Ascending aorta (tissue), 2 donors: Measurements from ENCODE around the gene OBP2A. TPM values are rescaled to one million over a fixed set of nuclear protein-coding genes. Genes with fewer than 3 reads are reported as not detected.

Experiments
- DNase-seq, 2 donors: peaks; one replicate each; pipeline ENCODE4 v3.0.0-alpha.2; 2019; ENCODE audit warnings: low spot score in 2 of 2
- H3K27ac ChIP-seq, 2 donors: fragments of 200-600 bp; sonication (generic); one replicate each; pipeline ENCODE4 v1.5.1; 2016 to 2017; ENCODE audit warnings: mild to moderate bottlenecking in 1 of 2
- H3K27me3 ChIP-seq: fragments of 200-600 bp; sonication (generic); one replicate; pipeline ENCODE4 v1.5.1; 2017
- H3K36me3 ChIP-seq, 2 donors: fragments of 200-600 bp; sonication (generic); one replicate each; pipeline ENCODE4 v1.5.1; 2016
- H3K4me1 ChIP-seq, 2 donors: fragments of 200-600 bp; sonication (generic); one replicate each; pipeline ENCODE4 v1.5.1; 2016 to 2017; ENCODE audit warnings: mild to moderate bottlenecking in 1 of 2
- H3K4me3 ChIP-seq, 2 donors: fragments of 200-600 bp; sonication (generic); one replicate each; pipeline ENCODE4 v1.5.1; 2016 to 2017; ENCODE audit warnings: mild to moderate bottlenecking in 1 of 2
- H3K9me3 ChIP-seq, 2 donors: fragments of 200-600 bp; sonication (generic); one replicate each; pipeline ENCODE4 v1.5.1; 2016
- intact Hi-C: fragments of 100-400 bp; cut with DNase I; formaldehyde crosslinking; loops from one replicate; pipeline ENCODE4 v1.15.1; 2023
- total RNA-seq: library from RNA; depleted of rRNA; stranded (reverse); fragments of >200 nt; gene quantifications from one replicate; pipeline ENCODE4 v1.1.0, GENCODE V29; 2016
- TF ChIP-seq, protein P1 (sequence below), 3 experiments: fragments of 200-600 bp in 2 of 3; fragments of 450-650 bp in 1 of 3; sonication (generic) in 2 of 3; IDR thresholded peaks; one replicate each; pipeline ENCODE4 v1.5.1; 2016 to 2019; ENCODE audit warnings: antibody characterized with exemption in 3 of 3, mild to moderate bottlenecking in 1 of 3, moderate library complexity in 1 of 3

OBP2A gene
- total RNA-seq, 1 donor from 2014 or later, result not detected

DNA sequence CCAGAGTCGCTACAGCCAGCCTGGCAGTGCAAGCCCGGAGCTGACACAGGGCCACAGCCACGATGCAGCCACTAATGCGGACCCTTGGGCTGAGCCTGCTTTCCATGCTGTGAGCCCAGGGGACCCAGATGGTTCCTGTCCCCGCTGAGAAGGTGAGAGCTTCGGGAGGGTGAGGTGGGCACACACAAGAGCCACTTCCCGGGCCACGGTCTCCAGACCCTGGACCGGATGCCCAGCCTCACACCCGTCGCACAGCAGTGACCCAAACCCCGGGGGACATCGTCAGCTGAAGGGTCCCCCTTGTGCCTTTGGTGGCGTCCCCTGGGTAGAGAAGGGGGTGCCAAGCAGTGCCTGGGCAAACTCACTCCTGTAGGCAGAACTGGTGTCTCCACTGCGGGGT, 29.0 kb downstream of the OBP2A start:
- intact Hi-C loops, result no loop called here
- Histone ChIP-seq H3K36me3 (no peaks in the 10 kb centered on the region), H3K9me3 (no peaks in the 10 kb centered on the region), H3K27me3 (no peaks in the 10 kb centered on the region), H3K4me3 (no peak overlapping the region), H3K4me1 (no peaks in the 10 kb centered on the region), H3K27ac (no peak overlapping the region)
- TF ChIP-seq, protein P1, sequence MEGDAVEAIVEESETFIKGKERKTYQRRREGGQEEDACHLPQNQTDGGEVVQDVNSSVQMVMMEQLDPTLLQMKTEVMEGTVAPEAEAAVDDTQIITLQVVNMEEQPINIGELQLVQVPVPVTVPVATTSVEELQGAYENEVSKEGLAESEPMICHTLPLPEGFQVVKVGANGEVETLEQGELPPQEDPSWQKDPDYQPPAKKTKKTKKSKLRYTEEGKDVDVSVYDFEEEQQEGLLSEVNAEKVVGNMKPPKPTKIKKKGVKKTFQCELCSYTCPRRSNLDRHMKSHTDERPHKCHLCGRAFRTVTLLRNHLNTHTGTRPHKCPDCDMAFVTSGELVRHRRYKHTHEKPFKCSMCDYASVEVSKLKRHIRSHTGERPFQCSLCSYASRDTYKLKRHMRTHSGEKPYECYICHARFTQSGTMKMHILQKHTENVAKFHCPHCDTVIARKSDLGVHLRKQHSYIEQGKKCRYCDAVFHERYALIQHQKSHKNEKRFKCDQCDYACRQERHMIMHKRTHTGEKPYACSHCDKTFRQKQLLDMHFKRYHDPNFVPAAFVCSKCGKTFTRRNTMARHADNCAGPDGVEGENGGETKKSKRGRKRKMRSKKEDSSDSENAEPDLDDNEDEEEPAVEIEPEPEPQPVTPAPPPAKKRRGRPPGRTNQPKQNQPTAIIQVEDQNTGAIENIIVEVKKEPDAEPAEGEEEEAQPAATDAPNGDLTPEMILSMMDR (IDR thresholded peaks at IDR 0.05), result no peak
- no peak for DNase-seq

DNA sequence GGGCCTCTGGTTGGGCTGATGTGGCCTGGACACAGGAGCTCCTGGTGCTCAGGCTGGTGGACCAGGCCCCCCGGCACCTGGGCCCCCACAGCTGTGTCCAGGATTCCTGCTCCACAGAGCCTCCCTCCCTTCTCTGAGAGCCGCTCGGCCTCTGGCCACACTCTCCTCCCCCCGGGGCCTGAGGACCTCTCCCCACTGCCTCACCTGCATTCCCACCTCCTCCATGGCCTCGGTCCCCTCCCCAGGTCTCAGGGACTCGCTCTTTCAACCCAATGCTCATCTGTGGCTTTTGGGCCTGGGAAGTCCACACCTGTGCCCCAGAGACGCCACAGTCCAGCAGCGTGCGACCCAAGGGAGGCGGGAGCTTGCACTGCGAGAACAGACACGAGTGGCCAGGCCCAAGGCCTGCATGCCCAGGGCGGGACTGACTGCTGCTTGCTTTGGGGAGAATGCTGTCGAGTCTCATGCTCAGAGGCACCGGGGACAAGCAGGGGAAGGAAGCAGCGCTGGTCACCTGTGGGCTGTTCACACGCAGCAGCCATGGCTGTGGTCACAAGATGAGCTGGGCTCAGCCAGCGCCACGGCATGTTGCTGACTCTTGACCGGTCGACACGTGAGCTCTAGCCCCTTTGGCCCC, 30.2 kb downstream of the OBP2A start:
- DNase-seq, result no peak
- Histone ChIP-seq H3K27ac (no peak overlapping the region), H3K36me3 (no peaks in the 10 kb centered on the region), H3K4me3 (no peak overlapping the region), H3K27me3 (no peaks in the 10 kb centered on the region), H3K4me1 (no peaks in the 10 kb centered on the region), H3K9me3 (no peaks in the 10 kb centered on the region)
- TF ChIP-seq, protein P1 (IDR thresholded peaks at IDR 0.05), result no peak
- intact Hi-C loops, result no loop called here

DNA sequence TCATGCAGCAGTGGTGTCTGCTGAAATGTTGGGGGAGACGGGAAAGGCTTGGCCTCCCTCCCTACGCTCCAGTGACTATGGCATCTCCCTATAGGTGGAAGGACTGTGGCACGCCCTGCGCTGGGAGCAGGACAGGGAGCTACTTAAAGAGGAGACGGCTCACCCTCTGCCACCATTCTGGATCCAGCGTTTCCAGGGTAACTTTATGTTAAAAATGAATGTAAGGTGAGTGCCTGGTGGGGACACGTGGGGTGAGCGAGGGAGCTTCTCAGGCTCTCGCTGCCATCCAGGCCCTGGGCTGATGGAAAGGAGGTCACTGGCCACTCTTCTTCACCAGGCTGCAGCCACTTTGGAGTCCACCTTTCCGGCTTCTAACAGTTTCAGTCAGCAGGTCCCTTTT, 31.3 kb downstream of the OBP2A start:
- intact Hi-C loops, result no loop called here
- H3K27me3 ChIP-seq, result no peaks in the 10 kb centered on the region
- DNase-seq, result no peak
- TF ChIP-seq, protein P1 (IDR thresholded peaks at IDR 0.05), result no peak
- no peaks in the 10 kb centered on the region for H3K9me3 ChIP-seq
- H3K36me3 ChIP-seq, result no peaks in the 10 kb centered on the region
- no peaks in the 10 kb centered on the region for H3K4me1 ChIP-seq
- no peak overlapping the region for H3K4me3 ChIP-seq
- H3K27ac ChIP-seq, result no peak overlapping the region

DNA sequence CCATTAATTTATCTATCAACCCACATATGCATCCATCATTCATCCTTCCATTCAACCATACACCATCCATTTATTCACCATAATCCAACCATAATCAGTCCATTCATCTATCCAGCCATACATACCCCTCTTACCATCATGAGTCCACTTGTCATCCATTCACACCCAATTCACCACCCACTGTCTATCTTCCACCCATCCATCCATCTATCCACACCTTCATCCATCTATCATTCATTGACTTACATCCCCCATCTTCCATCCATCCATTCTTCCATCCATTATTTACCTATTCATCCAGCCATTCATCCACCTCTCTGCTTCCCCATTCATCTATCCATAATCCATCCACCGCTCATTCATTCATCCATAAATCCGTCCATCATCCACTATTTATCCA, 33.4 kb downstream of the OBP2A start:
- no peaks in the 10 kb centered on the region for H3K36me3 ChIP-seq
- no peaks in the 10 kb centered on the region for H3K9me3 ChIP-seq
- TF ChIP-seq, protein P1 (IDR thresholded peaks at IDR 0.05), result no peak
- intact Hi-C loops, result no loop called here
- DNase-seq, result no peak
- H3K4me3 ChIP-seq, result no peak overlapping the region
- no peaks in the 10 kb centered on the region for H3K4me1 ChIP-seq
- H3K27me3 ChIP-seq, result no peaks in the 10 kb centered on the region
- H3K27ac ChIP-seq, result no peak overlapping the region

DNA sequence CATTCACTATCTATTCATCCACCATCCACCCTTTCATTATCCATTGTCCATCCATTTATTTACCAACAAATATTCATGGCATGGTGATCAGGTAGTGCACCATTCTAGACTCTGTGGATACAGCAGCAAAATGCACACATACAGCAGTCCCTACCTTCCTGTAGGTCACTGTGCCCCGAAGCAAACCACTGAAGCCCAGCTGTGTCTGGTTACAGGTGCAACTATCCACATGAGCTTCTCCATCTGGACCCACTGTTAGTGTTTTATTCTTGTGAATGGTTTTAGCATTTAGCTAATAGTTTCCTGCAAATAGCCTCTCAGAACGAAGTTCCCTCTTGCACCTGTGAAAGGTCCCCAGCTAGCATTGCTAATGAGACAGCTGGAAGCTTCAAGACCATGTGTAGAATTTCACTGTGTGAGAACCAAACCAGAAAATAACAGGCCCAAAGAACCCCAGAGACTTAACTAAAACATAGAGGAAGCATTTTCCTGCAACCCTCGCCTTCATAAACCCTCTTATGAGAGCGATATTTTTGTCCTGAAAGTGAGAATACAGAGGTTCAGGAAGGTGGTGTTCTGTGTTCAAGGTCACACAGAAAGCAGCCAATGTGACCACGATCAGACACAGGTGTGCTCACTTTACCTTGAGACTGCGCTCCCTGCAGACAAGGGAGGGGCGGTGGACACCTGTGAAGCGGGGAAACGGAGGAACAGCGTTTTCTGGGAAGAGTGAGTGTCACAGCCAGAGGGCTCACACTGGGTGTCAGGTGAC, 34.1 kb downstream of the OBP2A start:
- H3K27me3 ChIP-seq, result no peaks in the 10 kb centered on the region
- DNase-seq, result no peak
- intact Hi-C loops, result no loop called here

More for the DNA sequence above, 34.1 kb downstream of the OBP2A start:
- Histone ChIP-seq H3K36me3 (no peaks in the 10 kb centered on the region), H3K4me3 (no peak overlapping the region), H3K9me3 (no peaks in the 10 kb centered on the region), H3K27ac (no peak overlapping the region), H3K4me1 (no peaks in the 10 kb centered on the region)
- TF ChIP-seq, protein P1 (IDR thresholded peaks at IDR 0.05), result no peak
